ENCODE data around the gene NFE2L3.
A peak's percentile ranks its signal among the peaks of the same experiment; 100 is the strongest.
"Not testable (repeated sequence)": the region's sequence is repeated elsewhere in the genome, so short reads cannot be mapped to it uniquely, and the experiment has no call there.

Gene NFE2L3

DNA sequence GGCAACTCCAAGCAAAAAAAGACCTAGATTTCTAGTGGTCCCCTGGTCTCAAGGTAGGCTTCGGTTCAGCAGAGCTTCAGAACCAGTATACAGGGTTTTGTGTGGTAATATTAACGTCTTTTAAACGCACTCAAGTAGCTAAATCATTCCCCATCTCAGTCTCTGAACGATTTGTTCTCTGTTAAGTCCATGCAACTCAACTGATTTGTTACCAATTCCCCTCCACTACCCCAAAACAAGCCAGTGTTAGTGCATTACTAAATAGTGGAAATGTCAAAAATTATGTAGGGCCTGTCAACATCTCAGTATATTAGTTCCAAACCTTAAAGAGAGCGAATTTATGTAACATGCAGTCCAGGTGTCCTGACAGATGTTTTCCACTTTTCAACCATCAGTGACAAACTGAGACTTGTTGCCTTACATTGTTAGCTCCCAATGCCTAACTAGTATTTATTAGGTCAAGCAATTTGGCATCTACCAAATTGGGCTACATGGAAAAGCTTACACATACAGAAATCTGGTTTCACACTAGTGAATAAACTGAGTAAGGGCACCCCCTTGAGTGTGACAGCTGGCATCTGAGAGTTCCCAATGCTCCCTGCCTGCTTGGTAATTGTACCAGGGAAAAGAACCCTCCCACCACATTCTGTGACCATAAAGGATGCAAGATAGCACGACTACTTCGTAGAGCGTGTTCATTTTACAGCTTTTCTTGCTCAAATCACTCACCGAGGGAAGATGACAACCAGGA lies 36.4 kb downstream of the NFE2L3 start:
- DNase-seq: no peak

DNA sequence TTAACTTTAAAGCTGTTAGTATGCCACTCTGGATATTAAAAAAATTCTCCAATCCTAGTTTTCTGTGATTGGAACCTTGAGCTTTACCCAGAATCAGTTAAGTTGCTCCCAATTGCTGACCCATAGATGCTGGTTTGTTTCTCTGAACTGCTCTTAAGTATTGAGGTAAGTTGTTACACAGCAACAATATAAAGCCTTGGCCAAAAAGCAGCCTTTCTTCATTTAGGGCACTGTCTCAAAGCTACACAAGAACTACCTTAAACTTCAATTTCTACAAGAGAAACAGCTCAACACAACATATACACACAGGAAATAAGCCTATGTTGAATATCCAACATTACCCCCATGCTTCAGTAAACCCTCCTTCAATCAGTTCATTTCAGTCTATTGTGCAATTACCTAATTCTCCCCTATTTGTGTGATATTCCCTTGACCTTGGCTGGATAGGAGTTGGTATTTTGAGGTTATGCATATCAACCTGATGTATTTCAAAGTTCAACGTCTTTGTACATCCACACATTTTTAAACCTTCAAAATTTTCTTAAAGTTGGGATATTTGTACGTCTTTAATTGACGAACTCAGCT lies 37.1 kb downstream of the NFE2L3 start:
- no peak for DNase-seq

DNA sequence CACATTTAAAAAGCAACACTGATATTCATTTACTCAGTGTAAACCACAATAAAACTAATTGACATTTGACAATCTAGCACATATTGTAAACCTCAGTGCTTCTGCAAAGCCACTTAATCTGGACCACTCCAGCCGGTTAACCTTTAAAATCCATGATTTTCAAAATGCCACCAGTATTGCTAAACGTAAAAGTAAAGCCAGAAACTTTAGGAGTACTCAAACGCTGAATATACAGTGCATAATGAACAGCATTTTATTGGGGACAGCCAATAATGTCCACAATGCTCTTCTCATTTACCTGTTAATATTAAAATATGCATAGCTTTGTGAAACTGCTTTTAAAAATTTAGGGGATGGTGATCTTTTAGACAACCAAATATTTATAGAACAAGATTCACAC lies 37.7 kb downstream of the NFE2L3 start:
- no peak for DNase-seq

DNA sequence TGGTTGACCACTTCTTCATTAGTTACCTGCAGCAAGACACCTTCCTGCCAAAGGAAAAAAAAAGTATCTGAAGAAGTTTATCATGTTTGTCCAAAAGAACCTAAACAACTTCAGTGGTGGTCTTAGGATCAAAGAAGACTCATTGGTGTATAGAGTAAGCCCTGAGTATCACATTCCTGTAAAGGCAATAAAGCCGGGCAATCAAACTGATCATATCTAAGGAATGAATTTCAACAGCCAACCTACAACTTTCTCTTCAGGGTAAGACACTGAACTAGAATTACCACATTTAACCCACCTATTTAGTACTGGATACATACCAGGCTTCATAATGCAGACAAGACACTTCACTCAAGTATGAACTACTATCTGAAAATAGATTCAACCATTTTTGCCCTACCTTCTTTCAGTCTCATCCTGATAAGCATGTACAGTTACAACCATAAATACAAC lies 38.4 kb downstream of the NFE2L3 start:
- no peak for DNase-seq

DNA sequence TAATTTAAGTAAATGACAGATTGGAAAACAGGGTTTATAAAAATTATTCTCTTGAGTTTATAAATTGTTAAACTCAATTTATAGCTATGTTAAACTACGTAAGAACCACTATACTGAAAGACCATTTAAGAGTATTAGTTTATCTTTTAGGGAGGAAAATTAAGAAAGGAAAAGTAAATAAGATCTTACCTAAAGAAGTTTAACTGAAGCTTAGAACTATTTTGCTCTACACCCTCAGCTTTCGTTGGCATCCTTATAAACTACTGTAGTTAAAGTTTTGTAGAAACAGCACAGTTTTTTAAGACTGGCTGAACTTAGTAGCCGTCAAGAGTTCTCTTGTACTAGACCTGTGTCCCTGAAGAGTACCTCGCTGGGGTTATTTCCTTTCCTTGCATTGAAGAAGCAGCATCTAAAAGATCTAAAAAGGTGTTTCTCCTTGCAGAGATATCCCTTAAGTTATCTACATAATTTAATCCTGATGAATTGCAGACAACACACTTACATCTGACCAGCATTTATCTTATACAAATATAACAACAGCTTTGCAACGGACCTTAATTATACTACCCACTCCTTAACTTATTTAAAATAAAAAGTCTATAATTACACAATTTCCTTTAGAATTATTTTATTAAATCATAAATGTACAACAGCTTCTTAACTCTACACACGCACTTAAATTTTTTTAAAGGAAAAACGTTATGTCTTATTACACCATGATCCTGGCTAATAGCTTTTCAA lies 39.4 kb downstream of the NFE2L3 start:
- DNase-seq: no peak

DNA sequence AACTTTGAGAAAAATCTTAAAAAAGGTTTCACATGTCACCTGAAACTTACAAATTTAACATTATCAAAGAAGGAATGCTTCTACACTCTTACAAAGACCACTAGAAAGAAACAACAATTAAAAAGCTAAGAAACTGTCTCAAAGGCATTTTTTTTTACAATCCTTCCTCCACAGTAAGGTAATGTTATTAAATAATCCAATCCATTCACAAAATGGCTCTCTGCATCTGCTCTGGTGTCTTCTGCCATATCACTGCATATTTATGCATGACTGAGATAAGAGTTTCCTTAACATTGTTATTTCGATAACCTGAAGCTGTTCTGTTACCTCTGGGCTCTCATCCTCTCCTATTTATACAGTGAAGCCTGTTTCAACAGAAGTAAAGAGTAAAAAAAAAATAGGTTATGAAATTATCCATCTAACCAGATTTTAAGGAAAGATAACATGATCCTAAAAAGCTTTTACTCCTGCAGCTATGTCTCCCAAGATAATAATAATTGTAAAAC lies 40.0 kb downstream of the NFE2L3 start:
- no peak for DNase-seq

DNA sequence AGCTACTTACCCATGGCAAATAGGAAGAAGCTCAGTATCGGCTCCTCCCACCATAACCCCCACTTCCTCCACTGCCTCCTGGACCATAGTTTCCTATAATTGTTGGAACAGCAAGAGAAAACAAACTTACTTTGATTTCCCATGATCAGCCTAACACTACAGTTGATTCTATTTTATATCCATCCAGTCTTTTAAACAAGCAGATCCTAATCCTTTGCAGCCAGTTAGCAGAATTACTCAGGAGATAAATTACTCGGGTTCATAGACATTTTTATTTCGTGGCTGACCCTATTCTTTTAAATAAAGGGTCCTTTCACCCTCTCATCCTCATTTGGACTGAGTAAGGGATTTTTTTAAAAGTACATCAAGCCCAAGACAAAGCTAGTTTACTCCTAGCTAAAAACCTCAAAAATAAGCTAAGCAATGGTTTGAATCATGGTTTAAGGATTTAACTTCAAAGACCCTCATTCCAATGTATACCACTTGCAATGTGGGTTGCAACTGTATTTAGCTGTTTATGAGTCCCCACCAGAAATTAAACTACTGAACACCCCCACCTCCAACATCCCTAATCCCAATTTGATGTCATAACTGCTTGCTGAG lies 40.6 kb downstream of the NFE2L3 start:
- DNase-seq: no peak

DNA sequence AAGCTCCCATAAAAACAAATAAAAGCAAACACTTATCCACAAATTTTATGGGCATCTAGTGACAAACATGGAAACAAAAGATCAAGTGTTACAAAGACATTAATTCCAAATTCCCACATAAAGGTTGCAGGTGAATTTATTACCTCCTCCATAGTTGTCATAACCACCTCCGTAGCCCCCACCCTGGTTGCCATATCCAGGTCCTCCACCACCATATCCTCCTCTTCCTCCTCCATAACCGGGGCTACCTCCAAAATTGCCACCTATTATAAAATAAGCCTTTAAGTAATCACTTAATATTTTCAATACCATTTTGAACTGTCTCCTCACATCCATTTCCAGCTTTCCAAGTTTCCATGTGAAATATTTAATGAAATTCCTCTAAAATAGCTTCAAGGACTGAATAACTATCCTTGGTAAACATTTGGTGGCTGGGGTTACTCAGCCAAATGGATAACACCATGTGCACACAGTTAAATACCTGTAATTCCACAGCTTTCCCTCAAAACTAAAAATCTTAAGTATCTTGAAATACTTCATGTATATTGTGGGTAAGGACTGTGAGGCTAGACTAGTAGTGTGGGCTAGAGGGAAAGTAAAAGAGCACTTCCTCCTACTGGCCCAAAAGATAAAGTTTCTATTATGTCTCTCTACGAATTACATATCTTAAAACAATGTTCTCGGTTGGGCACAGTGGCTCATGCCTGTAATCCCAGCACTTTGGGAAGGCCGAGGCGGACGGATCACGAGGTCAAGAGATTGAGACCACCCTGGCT lies 41.6 kb downstream of the NFE2L3 start:
- no peak for DNase-seq

DNA sequence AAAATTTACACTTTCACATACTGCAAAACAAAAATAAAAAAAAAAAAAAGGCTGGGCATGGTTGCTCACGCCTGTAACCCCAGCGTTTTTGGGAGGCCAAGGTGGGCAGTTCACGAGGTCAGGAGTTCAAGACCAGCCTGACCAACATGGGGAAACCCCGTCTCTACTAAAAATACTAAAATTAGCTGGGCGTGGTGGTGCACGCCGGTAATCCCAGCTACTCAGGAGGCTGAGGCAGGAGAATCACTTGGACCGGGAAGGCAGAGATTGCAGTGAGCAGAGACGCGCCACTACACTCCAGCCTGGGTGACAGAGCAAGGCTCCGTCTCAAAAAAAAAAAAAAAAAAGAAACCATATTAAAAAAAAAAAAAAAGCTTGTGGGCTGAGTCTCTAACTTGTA lies 42.8 kb downstream of the NFE2L3 start:
- DNase-seq: not testable (repeated sequence)

DNA sequence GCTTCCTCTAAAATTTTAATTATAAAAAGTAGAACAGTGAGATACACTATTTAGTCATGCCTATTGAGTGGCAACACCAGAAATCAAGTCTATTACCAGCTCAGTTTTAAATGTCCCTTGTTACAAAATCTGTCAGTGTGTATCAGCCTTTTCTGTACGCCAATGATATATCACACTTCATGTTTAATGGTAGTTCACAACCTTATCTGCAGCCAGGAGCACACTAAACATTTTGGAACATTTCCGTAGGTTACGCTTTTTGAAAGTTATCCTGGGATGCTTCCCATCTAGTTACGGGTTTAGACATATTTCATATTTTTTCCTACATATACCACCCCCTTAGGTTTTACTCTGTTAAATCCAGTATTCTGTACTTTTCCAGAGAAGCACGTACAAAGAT lies 43.2 kb downstream of the NFE2L3 start:
- DNase-seq: no peak

DNA sequence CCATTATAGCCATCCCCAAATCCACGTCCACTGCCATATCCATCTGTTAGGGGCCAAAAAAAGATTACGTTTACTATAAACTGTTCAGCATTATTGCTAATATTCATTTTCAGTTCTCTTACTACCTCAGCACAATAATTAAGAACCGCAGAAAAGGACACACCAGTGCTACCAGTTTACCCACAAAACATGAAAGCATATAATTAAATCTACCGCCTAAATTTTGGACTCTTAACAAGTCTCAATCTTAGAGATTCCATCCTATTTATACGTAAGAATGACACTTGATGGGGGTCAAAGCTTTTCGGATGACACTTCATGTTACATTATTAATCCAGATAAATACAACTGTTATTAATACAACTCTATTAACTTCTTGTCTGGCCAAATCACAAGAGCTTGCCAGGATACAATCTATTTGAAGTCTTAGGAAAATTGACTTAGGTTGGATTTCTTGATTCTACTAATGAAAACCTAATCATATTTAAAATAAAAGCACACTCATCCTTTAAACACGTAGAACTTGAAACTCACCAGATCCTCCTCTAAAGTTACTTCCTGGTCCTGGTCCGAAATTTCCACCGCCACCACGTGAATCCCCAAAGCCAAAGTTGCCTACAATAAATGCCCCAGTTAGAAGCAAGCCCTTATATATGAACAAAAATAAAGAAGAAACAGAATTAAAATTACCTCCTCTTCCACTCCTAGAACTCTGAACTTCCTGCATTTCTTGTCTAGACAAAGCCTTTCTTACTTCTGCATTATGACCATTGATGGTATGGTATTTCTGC lies 44.1 kb downstream of the NFE2L3 start:
- DNase-seq: no peak

DNA sequence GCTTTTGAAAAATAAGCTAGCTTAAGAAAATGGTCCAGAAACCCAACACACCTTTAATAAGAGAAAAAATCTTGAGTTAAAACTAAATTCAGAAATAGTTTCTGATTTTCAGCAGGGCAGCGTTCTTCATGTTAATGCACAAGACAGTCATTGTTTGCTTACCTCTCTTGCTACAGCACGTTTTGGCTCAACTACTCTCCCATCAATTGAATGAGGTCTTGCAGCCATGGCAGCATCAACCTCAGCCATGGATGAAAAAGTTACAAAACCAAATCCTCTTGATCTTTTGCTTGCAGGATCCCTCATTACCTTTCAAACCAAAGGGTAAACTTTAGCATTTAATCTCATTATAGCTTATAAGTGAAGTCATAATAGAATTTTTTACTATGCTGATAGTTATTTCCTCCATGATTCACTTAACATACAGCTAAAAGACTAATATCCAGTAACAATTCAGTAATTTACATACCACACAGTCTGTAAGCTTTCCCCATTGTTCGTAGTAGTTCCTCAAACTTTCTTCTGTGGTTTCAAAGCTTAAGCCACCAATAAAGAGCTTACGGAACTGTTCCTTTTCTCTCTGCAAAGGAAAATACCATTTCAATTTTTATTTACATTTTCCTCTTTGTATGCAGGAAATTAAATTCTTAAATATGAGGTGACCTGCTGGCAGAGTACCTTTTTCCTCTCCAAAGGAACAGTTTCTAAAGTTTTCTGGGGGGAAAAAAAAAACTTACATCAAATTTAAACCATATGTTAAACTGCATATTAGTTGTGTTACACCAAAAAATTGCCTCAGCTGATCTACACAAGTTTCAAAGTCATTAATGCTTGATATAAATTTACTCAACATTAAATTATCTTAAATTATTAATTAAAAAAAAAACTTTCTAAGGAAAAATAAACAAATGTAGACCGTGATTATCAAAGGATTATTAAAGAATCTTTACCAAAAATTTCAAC lies 45.4 kb downstream of the NFE2L3 start:
- no peak for DNase-seq

DNA sequence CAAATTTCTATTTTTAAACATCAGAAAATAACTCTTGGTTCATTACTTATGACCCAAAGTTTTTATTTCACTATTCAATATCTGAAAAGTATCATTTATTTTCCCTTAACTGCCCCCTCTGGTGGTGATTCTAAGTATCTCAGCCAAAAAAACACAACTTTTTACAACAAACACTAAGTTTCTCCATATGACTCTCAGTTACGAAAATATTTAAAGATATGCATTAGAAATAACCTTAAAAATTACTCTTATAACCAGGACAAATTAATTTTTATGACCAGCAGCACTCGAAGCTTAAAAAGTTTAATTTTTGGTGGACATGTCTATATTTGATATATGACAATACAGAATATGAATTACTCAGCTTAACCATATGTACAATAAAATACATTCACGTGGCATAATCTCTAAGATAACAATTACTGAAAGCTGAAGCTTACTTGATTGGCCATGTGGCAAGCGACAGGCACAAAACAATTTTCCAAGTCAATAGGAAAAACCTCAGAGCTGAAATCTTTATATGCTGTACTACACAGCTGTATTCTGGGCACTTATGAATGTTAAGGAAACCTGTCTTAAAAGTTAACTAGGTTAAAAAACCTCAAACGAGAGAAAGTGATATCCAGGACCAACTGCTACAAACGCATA lies 46.3 kb downstream of the NFE2L3 start:
- no peak for DNase-seq

DNA sequence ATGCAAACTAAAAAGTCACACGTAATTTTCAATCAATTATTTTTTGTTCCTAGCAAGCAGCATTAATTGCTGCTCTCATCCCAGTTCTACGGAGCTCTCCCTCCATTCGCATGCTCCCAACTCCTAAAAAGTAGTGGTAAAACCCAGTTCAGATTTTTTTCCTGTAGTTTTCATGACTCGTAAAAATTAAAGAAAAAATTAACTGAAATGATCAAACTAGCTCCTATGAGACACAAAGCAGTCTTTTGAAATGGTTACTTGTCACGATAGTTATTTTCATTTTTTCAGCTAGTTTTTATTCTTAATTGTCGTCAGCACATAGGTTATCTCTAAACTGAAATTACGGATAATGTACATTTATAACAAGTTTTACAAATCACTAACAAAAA lies 46.8 kb downstream of the NFE2L3 start:
- no peak for DNase-seq

DNA sequence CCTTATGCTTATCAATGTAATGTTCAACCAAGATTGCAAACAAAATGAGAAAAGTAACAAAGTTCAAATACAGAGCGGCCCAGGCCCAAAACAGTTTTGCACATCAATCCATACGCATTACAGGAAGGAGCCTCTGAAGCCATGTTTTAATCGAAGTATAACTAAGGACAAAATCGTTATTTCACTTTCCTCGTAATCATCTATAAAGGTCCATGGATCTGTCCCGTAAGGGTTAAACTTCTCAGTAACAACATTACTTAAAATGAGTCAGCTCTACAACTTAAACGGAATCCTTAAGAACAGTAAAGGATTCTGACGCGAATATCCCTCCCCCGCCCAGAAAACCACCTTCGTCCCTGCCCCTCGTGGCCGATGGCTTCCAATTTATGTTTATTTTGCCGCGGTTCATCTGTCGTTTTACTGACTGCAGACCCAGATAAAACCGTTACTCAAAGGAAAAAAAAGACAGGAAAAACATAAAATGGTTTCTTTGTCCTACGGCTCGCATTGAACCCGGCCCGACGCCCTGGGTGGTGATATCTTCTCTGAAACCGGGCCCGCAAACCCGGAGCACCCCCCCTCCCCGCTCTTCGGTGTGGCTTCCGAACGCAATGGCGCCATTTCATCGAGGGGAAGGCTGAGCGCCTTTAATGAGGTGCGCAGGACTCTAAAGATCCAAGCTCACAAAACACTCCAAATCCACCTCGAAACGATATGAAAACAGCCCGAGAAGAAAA lies 47.5 kb downstream of the NFE2L3 start:
- peak; percentile 85 for DNase-seq

DNA sequence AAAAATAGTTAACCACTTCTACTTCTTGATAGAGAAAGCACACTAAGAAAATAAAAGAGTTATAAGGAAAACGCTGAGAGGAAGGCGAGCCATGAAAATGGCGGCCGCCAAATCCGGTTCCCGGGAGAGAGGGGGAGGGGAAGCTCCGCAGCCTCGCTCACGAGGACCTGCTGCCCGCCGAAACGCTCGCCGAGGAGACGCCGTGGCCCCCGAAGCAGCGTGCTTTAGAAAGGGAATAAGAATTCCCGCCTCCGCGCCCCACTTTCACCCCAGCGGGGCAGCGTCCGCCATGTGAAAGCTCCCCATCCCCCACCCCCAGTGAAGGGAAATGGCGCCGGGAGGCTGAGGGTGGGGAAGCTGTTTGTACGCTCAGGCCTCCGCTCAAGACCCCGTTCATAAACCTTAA lies 48.0 kb downstream of the NFE2L3 start:
- peak; percentile 94 for DNase-seq

DNA sequence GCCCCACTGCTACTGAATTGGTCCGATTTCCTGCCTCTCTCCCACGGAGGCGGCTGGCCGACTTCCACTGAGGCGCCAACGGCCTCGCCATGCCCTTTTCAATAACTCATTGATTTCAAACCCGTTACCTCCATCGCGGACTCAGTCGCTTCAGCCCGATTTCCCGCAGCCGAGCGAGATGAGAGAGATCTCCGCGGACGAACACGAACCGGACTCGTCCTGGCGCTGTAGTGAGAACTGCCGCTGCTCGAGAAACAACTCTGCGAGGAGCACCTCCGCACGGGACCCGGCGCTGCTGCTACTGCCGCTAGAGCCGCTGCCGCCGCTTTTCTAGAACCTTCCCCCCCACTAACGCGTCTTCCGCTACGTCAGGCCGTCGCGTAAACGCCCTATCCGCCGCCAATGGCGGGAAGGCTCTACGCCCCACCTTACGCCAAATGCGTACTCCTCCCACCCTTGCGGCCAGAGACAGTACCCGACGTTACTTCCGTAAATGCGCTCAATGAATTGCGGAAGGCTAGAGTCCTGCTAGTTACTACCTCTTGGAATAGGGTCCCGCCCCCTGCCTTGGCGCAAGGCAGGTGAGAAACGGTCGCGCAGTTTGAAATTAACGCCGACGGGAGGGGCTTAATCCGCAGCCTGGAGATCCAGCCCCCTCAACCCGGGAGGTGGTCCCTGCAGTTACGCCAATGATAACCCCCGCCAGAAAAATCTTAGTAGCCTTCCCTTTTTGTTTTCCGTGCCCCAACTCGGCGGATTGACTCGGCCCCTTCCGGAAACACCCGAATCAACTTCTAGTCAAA lies 48.6 kb downstream of the NFE2L3 start, which contains the start of gene HNRNPA2B1:
Gene HNRNPA2B1, minus strand, starts transcription at position 303 of the 803 bp plus-strand sequence. Its CDS starts 169 bp downstream, at position 134.
- peak; percentile 100 for DNase-seq

Measured in activated CD8-positive, alpha-beta memory T cell treated with anti-CD3 and anti-CD28 coated beads for 24 hours (primary cell).